ENCODE results near the gene GRK7. TPM values are rescaled to one million over a fixed set of nuclear protein-coding genes. Genes with fewer than 3 reads are reported as not detected.
"Not testable (repeated sequence)": the region's sequence is repeated elsewhere in the genome, so short reads cannot be mapped to it uniquely, and the experiment has no call there.

The GRK7 gene
- total RNA-seq, 2 donors from 2014 or later = 0.12 TPM; not detected in 1

DNA sequence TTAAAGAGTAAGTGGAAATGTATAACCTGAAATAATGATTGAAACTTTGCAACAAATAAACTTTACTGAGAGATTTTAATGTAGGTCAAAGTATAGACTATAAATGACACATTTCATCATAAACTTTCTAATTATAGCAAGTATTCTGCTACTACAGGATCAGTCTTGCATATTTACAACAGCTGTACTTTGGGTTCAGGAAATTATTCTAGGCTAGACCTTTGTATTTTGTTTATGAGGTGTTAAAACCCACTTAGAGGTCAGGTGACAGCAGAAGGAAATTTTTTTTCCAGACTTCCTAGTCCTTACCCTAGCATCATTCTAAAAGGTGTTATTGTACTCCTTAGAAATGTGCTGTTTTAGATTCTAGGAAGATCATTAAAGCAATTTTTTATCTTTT, 22.9 kb upstream of the GRK7 start:
- no peaks in the 10 kb centered on the region for H3K9me3 ChIP-seq
- H3K4me3 ChIP-seq = no peak overlapping the region
- H3K4me1 ChIP-seq = peaks cover 0 to 44% of the 10 kb centered on the region in 2 donors
- peaks cover 10% of the 10 kb centered on the region for H3K36me3 ChIP-seq
- peak overlapping the region; percentile 94 to 99 for H3K27ac ChIP-seq
- no peaks in the 10 kb centered on the region for H3K27me3 ChIP-seq
- TF ChIP-seq, protein P1, sequence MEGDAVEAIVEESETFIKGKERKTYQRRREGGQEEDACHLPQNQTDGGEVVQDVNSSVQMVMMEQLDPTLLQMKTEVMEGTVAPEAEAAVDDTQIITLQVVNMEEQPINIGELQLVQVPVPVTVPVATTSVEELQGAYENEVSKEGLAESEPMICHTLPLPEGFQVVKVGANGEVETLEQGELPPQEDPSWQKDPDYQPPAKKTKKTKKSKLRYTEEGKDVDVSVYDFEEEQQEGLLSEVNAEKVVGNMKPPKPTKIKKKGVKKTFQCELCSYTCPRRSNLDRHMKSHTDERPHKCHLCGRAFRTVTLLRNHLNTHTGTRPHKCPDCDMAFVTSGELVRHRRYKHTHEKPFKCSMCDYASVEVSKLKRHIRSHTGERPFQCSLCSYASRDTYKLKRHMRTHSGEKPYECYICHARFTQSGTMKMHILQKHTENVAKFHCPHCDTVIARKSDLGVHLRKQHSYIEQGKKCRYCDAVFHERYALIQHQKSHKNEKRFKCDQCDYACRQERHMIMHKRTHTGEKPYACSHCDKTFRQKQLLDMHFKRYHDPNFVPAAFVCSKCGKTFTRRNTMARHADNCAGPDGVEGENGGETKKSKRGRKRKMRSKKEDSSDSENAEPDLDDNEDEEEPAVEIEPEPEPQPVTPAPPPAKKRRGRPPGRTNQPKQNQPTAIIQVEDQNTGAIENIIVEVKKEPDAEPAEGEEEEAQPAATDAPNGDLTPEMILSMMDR (IDR thresholded peaks at IDR 0.05) = no peak
- DNase-seq (ENCODE audit: low spot score) = no peak

DNA sequence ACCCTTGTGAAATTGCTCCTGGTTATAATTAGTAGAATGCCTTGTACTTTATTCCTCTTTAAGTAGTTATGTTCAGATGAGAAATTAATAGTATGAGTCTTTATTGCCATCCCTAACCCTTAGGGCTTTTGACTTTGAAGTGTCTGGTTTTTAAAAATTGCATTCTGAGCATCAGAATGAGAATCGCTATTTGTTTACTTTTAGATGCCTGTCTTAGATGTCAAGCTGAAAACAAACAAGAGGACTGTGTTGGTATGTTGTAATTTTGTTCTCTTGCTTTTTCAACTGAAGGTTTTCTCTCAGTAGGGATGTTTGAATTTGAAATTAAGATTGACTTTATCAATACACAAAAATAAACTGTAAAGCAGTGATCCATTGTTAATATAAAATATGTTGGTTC, 19.9 kb upstream of the GRK7 start:
- no peak for DNase-seq (ENCODE audit: low spot score)
- Histone ChIP-seq H3K4me1 (peaks cover 0 to 44% of the 10 kb centered on the region in 2 donors), H3K27me3 (no peaks in the 10 kb centered on the region), H3K36me3 (peaks cover 32% of the 10 kb centered on the region), H3K4me3 (no peak overlapping the region), H3K9me3 (no peaks in the 10 kb centered on the region), H3K27ac (no peak overlapping the region)
- TF ChIP-seq, protein P1 (IDR thresholded peaks at IDR 0.05) = no peak

DNA sequence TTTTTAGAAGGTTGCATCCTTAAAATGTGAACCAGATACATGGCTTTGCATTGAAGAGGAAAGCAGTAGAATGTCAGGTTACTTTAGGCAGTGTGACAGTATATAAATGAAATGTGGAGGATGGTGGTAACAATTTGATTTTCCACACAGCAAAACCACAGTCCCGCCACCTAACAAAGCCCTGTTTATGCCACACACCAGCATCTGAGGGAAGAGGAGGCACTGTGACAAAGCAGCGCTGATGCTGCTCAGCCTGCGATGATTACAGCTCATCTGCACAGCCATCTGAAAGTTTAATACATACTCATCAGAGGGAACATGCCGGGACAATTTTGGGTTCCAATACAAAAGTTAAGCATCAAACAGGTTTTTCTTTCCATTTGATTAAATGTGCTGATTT, 16.2 kb upstream of the GRK7 start:
- no peak overlapping the region for H3K4me3 ChIP-seq
- peaks cover 0 to 20% of the 10 kb centered on the region in 2 donors for H3K4me1 ChIP-seq
- no peaks in the 10 kb centered on the region for H3K27me3 ChIP-seq
- H3K27ac ChIP-seq = no peak overlapping the region
- TF ChIP-seq, protein P1 (IDR thresholded peaks at IDR 0.05) = no peak
- H3K9me3 ChIP-seq = no peaks in the 10 kb centered on the region
- no peak for DNase-seq (ENCODE audit: low spot score)
- peaks cover 48% of the 10 kb centered on the region for H3K36me3 ChIP-seq

DNA sequence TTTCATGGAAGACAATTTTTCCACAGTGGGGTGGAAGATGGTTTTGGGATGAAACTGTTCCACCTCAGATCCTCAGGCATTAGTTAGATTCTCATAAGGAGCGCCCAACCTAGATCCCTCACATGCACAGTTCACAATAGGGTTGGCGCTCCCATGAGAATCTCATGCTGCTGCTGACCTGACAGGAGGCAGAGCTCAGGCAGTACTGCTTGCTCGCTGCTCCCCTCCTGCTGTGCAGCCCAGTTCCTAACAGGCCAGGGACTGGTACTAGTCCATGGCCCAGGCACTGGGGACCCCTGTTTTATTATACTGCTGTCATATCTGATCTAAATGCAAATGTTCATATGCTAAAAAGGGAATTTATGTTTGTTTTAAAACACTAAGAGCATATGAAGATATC, 9.8 kb upstream of the GRK7 start:
- no peak for DNase-seq (ENCODE audit: low spot score)
- peaks cover 19% of the 10 kb centered on the region for H3K36me3 ChIP-seq
- H3K27me3 ChIP-seq = no peaks in the 10 kb centered on the region
- no peaks in the 10 kb centered on the region for H3K4me1 ChIP-seq
- no peak overlapping the region for H3K27ac ChIP-seq
- TF ChIP-seq, protein P1 (IDR thresholded peaks at IDR 0.05) = no peak
- H3K4me3 ChIP-seq = no peak overlapping the region
- no peaks in the 10 kb centered on the region for H3K9me3 ChIP-seq

DNA sequence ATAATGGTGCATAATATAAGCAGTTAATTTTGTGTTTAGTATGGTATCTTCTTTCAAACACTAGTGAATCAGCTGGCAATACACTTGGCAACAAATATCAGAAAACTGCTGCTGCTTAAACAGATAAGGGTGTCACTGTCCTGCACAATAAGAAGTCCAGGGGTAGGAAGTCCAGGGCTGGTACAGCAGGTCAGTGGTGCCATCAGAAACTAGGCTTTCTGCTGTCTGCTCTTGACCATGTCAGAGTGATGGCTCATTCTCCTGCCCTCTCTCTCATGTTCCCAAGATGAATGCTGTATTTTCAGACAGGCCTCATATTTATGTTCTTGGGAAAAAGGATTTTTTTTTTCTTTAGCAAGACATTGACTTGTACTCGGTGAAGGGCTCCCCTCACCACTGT, 9.2 kb upstream of the GRK7 start:
- no peaks in the 10 kb centered on the region for H3K4me1 ChIP-seq
- H3K27me3 ChIP-seq = no peaks in the 10 kb centered on the region
- DNase-seq (ENCODE audit: low spot score) = no peak
- H3K27ac ChIP-seq = no peak overlapping the region
- TF ChIP-seq, protein P1 (IDR thresholded peaks at IDR 0.05) = no peak
- peaks cover 14% of the 10 kb centered on the region for H3K36me3 ChIP-seq
- no peaks in the 10 kb centered on the region for H3K9me3 ChIP-seq
- H3K4me3 ChIP-seq = no peak overlapping the region

DNA sequence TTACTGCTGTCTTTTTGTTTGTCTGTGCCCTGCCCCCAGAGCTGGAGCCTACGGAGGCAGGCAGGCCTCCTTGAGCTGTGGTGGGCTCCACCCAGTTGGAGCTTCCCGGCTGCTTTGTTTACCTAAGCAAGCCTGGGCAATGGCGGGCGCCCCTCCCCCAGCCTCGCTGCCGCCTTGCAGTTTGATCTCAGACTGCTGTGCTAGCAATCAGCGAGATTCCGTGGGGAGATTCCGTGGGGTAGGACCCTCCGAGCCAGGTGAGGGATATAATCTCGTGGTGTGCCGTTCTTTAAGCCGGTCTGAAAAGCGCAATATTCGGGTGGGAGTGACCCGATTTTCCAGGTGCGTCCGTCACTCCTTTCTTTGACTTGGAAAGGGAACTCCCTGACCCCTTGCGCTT, 656 bp upstream of the GRK7 start:
- H3K27me3 ChIP-seq; H3K36me3 ChIP-seq; H3K27ac ChIP-seq; H3K4me3 ChIP-seq; H3K4me1 ChIP-seq; DNase-seq (ENCODE audit: low spot score); H3K9me3 ChIP-seq: not testable (repeated sequence)
